Amniotic stem cell (primary cell): Measurements from ENCODE around the gene CYB561.

ENCODE experiments used
- DNase-seq: peaks from one replicate; lab custom pipeline; 2025; lab: John Stamatoyannopoulos, UW

CYB561 gene

DNA sequence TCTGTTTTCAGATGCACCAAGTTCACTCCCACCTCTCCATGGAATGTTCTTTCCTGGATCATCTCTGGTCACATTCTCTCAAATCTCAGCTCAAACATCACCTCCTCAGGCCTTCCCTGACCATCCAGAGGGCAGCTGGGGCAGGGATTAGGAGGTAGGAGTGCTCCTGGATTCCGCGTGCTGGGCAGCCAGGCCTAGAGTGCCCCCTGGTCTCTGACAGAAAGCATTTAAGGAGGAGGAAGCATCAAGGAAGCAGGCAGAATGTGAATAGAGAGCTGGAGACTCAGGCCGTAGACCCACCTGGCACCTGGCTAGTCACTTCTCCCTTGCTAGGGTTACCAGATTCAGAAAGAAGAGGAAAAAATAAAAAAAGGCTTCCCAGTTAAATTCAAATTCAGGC lies 2.5 kb upstream of the CYB561 start:
- DNase-seq: no peak

DNA sequence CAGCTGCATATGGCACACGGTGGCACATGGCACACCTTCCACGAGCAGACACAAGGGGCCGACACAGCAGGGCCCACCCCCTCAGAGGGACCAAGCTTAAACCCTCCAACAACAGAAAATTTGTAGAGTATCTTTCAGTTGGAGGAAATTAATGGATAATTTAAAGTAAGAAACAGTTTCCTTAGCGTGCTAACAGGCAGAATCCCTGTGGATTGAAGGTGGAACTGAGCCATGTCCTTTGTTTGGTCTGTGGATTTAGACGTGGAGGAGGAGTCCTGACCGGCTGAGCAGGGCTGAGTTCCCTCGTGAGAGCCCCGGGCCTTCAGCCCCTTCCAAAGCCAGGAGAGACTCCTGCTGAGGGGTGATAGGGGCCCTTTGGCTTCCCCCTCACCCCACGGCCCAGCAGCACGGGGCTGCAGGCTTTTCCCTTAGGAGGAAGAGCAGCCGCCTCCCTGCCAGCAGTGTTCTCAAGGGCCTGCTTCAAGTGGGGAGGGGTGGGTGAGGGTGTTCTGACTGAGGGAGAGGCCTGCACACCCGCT lies 1.4 kb upstream of the CYB561 start:
- no peak for DNase-seq

DNA sequence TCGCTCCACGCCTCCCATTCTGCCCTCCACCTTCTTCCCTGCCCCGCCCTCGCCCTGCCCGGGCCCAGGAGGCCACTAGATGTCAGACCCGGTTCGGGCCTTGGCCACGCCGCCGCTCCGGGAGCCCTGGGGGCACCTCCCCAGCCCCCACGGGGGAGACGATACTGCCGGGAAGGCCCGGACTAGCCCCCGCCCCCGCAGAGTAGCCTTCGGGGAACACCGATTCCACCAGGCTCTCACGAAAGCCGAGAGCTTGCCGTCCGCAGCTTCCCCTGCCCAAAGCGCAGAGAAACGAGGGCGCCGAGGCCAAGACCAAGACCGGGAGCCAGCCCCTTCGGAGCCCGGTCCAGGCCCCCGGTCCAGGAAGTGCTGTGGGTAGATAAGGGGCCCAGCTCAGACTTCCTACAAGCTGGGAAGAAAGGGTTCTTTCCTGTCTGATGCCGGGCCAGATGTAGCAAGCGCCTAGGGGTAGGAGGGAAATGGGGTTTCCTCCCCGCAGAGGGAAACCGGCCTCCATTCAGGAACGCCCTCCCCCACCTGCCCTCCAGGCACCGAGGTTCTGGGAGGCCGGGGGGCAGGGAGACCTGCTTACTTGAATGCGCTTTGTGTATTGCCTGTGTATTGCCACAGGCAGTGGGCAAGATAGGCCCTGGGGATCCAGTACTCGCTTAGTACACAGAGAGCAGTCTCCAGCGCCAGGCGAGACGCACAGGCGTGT lies 806 bp upstream of the CYB561 start:
- no peak for DNase-seq

DNA sequence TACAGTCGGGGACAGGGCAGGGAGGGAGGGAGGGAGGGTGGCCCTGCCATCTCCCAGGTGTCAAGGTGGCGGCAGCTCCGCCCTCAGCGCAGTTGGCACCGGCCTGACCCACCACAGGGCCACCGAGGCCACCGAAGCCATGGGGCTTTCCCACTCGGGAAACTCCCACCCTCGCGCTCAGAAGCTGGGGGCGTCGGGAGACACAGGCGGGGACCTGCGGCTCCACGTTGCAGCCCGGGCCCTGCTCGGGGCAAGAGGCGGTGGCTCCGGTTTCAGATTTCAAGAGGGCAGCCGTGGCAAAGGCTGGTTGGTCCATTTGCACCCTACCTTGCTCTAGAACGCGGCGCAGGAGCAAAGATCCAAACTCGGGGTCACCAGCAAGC lies 544 bp downstream of the CYB561 start:
- DNase-seq: no peak

DNA sequence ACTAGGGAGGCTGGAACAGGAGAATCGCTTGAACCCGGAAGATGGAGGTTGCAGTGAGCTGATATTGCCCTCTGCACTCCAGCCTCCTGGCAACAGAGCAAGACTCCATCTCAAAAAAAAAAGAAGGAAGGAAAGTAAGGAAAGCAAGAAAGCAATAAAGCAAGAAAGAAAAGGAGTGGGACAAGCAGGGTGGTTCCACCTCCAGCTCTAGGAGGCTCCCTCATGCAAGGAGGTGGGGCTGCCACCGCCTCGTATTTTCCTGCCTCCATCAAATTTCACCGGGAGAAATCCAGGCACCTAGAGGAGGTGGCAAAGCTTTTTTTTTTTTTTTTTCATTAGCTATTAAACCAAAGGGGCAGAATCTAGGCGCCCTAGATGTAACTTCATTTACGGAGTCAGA lies 1.0 kb downstream of the CYB561 start:
- DNase-seq: no peak

DNA sequence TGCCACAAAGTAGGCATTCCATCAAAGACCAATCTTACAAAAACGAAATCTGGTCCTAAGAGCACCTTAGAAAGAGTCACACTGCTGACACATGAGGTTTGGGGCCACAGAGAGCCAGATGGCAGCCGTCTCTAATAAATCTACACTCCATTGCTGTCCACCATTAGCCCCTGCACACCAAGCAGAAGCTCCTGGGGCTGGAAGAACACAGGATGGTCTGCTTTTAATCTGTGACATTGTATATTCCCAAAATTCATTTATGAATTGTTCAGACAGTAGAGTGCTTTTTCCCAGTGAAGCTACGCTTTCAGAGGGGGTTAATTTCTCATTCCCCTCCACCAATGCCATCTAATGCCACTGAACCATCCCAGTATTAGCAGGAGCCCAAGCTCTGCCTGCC lies 1.6 kb downstream of the CYB561 start:
- DNase-seq: no peak

DNA sequence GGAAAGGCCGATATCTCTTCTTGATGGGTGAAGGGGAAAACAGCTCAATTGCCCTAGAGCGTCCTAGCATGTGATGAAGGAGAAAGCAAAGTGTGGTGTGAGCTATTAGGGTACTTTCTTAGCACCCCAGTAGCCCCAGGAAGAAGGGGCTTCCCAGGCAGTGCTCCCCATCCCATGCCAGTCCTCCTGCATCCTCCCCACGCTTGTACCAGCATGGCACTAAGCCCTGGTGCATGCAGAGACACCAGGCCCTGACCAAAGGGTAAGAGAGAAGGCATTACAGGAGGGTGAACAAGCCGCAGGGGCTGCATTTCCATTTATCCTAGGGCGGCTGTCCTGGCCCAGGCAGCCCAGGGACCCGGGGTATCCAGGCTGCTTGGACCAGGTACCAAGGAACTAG lies 3.1 kb downstream of the CYB561 start:
- DNase-seq: no peak

DNA sequence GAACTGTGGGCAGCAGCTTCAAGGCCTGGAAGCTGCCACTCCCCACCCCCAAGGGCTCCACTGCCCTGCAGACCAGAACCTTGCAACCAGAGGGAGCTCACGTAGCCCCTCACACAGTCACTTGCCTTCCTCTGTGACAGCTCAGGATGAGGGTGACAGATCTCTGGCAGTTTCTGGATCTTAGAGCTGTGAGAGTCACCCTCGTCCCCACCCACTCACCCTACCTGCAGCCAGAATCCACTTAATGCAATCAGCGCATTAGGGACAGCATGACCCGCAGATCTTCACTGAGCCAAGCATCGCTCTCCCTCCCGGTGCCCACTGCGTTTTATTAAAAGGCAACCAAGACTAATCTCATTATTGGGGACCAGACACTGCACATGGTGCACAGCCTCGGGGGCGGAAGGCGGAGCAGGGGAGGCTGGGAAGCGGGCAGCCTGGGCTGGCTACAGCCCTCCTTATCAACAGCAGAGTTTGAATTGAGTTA lies 3.5 kb downstream of the CYB561 start:
- DNase-seq: no peak

DNA sequence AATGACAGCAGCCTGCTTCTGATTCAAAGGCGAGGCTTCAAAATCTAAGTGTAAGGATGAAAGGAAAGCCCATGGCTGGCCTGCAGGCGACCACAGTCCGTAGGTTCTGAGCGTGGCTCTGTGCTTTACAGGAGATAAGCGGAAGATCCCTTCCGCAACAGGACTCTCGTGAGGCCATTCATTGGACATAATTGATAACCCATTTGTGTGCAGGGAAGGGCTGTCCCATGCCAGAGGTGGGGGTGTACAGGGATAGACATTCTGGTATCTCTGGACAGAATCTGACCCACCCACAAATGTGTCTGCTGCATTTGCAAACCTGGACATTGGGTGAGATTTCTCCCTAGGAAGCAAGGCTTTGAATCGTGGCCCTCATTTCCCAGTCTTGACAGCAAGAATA lies 4.0 kb downstream of the CYB561 start:
- DNase-seq: no peak

DNA sequence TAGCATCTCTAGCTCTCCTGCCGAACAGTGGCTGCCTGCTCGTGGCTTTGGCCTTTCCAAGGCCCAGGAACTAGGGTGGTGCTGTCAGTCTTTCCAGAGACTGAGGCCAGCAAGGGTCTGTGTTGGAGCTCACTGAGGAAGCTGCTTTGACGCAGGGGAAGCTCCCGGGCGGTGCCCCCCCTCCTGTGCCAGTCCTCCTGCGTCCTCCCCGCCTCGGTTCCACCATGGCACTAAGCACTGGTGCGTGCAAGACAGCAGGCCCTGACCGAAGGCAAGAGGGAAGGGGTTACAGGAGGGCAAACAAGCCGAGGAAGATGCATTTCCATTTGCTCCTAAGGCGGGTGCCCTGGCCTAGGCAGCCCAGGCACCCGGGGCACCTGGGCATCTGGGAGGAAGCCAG lies 4.5 kb downstream of the CYB561 start:
- no peak for DNase-seq

DNA sequence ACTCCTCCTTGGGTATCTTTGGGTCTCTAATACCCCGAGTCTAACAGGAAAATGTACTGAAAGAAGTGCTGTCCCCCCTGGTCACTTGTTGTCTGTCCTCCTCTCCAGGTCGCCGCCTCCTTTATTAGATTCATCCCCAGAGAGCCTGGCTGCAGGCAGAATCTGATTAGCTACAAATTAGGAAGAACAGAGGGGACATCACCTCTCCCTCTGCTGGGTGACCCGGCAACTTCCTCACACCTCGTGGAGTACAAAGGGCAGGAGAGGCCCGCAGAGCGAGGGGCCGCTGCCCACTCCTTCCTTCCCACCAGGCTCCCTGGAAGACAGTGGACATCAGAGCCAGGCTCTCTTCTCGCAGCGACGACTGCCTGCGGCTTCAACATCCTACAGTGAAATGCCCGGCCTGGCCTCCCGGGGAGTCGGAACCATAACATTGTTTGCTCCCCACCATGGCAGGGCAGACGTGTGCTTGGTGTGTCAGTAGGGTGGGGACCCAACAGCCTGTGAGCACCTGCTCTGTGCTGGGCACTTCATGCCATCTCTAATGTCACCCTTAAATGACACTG lies 5.3 kb downstream of the CYB561 start:
- DNase-seq: no peak

DNA sequence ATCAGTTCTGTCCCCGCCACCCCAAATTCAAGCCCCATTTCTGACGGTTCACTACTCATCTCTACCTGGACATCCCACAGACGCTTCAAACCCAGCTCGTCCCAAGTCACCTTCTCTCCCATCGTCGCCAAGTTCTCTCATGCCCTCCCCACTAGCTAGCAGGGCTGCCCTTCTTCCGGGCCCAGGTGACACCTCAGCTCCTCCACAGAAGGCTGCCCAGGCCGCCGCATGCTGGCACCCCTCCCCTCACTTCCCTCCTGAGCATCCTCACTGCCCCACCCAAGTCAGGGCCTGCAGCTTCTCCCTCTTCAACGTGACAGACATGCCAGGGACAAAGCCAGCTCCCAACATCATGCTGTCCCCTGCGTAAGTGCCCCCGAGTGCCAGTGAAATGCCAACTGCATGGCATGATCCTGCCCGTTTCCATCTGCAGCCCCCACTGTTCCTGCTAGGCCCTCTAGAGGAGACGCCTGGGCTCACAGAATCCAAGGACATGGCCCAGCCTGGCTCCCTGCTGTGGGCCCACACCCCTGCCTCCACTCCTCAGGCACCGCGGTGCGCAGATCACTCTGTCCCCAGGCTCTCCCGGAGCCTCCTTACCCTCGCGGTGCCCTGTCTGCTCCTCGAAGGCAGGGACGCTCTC lies 5.9 kb downstream of the CYB561 start:
- no peak for DNase-seq

DNA sequence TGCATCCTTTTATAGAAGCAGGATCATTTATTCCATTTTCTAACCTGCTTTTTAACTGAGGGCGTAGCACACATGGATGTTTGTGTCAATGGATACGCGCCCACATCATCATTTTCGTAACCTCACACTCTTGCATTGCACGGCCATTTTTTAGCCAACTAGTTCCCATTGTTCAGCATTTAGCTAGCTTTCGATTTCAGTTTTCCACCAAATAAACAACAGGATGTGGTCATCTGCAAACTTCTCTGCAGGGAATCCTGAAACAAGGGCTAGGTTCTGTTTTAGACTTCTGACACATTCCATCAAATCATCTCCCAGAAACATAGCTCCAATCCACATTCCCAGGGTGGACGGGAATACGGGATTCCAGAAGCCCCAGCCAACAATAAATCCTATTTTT lies 6.4 kb downstream of the CYB561 start:
- DNase-seq: no peak

DNA sequence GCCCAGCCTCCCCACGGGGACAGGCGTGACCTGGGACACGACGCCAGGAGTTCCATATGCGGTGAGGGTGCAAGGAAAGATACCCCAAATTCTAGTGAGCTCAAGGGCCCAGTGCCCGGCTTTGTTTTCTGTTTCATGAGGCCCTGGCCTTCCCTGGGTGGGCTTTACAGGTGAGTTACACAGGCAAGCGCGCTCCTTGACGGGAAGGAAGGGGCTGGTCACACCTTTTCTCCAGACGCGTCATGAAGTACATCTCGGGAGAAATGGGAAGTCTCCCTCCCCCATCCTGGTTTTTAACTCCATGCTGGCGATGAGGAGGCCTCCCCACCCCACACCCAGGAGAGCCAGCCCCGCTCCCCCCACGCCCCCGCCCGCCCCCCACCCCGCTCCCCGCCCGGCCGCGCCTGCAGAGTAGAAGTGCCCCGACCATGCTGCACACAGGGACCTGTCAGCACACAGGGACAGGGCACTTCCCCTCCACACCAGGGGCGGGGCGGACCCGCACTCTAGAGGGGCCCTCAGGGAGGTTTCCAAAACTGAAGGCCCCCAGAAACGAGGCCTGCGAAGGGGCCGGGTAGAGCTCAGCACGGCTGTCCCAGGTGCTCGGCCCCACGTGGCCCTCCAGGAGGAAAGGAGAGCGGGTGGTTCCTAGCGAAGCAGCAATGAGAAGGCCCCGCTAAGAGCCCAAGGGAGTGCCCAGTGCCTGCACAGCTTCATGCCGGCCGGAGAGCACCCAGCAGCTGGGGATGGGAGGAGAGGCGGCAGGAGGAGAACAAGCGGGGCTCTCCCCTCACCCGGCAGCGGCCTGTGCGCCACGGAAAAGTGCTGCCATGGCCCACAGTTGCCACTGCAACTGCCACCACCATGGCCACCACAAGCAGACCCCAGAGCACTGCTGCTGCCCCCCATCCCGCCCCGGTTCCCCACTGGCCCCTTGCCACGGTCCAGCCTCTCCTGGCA lies 7.7 kb downstream of the CYB561 start:
- no peak for DNase-seq

DNA sequence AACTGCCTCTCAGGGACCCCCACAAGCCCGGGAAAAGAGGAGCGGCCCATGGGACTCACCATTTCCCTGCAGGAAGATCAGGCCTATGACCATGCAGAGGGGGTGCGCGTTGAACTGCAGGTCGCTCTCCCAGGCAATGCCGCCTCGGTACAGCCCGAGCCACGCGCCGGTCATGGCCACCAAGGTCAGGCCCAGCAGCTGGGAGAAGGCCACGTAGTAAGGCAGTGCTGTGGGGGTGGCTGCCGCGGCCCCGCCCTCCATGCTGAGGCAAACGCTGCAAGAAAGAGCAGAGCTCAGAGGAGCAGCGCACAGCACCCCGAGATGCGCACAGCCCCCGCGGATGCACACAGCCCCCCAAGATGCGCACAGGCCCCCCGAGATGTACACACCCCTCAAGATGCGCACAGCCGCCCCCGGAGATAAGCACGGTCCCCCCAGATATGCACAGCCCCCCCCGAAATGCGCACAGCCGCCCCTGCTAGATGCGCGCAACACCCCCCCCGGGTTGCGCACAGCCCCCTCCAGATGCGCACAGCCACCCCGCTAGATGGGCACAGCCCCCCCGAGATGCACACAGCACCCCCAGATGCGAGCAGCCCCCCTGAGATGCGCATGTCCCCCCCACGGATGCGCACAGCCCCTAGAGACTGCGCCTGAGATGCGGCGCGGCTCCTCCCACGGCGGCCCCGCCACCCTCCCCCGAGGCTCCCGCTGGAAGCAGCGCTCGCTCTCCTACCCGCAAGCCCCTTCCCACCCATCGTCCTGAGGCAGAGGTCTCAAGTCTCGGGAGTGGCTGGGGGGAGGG lies 8.6 kb downstream of the CYB561 start:
- no peak for DNase-seq

DNA sequence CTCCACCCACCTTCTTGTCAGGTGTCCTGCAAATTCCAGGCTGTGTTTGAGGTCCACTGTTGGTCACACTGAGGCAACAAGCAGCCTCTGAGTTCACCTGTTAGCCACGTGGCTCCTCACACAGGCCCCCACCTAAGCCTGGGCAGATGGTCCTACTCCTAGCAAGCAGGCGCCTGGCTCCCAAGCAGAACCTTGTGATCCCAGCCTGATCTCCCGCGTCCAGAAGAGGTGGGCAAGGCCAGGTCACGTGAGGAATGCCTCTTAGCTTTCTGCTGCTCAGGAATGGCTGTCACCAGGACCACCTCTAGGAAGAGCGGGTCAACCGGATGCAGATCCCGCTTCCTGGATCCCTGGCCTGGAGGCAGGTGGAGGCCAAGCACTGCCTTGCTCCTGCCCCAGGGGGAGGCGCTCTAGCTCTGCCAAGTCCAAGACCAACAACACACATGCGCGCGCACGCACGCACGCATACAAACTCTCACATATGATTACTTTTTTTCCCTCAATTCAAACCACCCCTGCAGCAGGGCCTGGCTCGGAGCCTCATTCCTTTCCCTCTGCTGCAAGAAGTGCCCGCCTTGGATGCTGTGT lies 9.5 kb downstream of the CYB561 start:
- no peak for DNase-seq

DNA sequence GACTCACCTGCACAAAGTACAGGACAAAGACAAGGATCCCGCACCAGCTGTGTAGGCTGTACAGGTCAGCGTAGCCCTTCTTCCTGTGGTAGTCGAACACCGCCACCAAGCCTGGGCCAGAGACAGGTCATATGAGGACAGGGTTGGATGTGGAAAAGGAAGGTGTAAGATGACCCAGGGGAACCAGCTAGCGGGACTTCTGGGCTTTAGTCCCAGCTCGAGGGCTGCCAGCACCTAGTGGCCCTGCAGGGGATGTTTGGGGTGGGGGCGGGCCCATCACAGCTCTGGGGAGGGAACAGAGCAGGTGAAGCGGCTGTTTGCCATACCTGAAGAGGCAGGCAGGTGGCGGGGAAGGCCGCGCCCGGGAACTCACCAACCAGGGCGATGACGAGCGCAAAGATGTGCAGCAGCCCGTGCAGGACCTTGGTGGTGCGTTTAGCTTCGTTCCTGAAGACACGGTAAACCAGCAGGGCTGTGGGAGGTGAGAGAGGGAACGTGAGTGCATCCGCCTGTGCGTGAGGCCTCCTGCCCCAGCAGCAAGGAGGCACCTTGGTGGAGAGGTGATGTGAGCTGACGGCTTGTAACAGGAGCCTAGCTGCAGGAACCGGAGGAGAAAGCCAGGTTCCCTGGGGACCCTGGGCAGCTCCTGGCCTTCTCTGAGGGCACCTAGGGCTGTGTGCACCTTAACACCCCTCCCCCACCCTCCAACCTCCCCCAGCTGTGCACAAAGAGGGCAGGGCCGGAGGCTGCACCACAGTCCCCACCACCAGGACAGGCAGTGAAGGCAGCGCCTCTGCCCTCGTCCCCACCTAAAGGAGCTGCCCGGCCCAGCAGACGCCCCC lies 10.2 kb downstream of the CYB561 start:
- no peak for DNase-seq

DNA sequence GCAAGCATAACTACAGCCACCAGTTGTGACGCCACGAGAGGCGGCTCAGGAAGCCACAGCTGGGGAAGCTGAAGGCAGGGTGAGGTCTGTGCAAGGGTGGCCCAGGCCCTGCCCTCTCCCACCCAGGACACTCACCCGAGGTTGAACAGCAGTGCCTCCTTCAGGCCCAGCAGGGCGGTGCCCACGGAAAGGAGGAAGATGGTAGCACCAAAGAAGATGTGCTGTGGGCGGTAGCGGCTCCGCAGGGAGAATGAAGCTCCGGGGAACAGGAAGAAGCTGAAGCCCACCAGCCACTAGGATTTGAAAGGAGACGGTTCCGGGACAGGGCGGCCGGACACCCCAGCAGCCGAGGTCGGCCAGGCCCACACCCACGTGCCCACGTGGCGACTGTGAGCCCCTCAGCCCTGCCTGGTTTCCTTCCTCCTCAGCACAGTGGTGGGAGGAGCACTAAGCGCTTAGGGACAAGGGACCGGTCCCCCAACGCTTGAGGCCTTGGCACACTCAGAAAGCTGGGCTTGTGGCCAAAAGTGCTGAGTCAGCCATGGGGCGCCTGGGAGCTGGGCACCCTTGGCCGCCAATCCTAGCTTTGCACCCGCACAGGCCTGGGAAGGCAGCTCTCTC lies 11.0 kb downstream of the CYB561 start:
- no peak for DNase-seq

DNA sequence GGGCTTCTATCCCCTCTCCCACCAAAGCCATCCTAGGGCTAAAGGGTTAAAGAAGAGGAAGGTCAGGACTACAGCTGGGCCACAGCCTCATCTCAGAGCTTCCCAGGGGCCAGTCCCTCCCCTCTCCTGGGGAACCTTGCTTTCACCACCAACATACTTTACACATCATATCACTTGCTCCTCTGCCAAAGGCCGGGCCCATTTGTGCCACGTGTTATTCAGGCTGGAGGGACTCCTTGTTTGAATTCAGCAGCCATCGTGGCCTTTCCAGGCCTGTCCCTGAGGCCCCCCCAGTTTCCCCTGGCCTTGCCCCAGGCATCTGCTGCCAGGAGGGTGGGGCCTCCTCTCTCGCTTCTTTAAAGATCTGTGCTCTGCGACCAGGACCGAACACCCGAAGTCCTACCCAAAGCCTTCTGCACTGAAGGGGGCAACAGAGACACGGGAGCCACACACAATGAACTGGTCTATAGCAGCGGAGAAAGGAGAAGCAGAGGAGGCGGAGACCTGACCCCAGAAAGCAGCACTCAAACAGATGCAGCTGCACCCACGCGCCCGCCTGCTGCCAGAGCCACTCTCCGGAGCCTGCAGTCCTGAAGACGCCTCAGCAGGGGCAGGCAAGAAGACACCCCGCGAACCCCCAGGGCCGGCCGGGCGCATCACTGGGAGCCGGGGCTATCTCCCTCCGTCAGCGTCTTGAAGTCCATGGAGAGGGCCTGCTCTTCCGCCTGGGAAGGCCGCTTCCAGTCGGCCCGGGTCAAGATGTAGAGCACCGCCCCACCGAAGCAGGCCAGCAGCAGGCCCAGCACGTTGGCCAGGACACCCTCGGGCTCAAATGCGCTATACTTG lies 12.1 kb downstream of the CYB561 start:
- no peak for DNase-seq
